DMS 273 treated with DMSO at 0.1 percent for 48 hours (cell line): ENCODE measurements around the gene BBS9.
A peak's percentile ranks its signal among the peaks of the same experiment; 100 is the strongest.
"Not testable (repeated sequence)": the region's sequence is repeated elsewhere in the genome, so short reads cannot be mapped to it uniquely, and the experiment has no call there.

ENCODE experiments used
- DNase-seq: peaks from one replicate; lab custom pipeline; 2025; lab: John Stamatoyannopoulos, UW

Gene BBS9

DNA sequence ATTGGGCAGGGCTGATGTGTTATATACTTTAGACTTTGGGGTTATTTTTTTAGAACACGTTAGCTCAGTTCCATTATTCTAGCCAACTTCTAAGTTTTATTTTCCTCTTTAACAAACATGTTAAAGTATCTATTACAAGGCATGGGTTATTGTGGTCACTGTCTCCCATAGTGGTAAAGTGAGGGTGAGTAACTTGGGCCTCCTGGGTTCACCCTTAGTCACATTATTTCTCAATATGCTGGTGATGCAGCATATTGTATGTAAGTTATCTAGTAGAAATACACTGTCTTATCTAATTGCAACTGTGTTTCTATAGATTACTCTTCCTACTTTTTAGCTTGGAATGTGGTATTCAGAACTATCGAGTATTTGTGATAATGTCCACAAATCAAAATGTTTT is 65.9 kb downstream of the BBS9 start:
- no peak for DNase-seq

GRCh38 chr7:33196221-33196620 is 66.9 kb downstream of the BBS9 start:
- DNase-seq, result peak; percentile 81

- DNase-seq, result no peak
These were observed 70.9 kb downstream of the BBS9 start for GRCh38 chr7:33200282-33200681.

DNA sequence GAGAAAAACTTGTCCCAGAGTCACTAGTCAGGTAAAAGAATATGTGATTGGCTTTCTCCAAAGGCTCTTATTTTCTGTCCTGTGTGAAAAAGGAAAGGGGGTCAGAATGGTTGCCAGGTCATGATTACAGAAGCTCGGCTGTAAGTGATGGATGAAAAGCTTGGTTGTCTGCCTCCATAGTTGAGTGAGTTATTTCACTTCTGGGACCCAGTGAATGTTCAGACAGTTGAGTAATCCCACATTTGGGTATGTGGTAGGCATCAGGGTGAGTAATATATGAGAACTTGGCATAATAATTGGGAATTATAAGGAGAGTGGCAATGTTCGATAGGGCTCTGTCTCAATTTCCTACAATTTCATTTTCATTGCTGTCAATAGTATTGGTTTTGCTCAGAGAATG is 72.5 kb downstream of the BBS9 start:
- no peak for DNase-seq

- no peak for DNase-seq
These were observed 81.6 kb downstream of the BBS9 start for GRCh38 chr7:33210958-33211357.

GRCh38 chr7:33212144-33212543 is 82.8 kb downstream of the BBS9 start:
- DNase-seq, result no peak

- no peak for DNase-seq
These were observed 86.6 kb downstream of the BBS9 start for GRCh38 chr7:33215992-33216391.

- no peak for DNase-seq
These were observed 88.2 kb downstream of the BBS9 start for GRCh38 chr7:33217595-33217994.

GRCh38 chr7:33218841-33219535 is 89.6 kb downstream of the BBS9 start:
- not testable (repeated sequence) for DNase-seq

- no peak for DNase-seq
These were observed 90.9 kb downstream of the BBS9 start for GRCh38 chr7:33220231-33220630.

DNA sequence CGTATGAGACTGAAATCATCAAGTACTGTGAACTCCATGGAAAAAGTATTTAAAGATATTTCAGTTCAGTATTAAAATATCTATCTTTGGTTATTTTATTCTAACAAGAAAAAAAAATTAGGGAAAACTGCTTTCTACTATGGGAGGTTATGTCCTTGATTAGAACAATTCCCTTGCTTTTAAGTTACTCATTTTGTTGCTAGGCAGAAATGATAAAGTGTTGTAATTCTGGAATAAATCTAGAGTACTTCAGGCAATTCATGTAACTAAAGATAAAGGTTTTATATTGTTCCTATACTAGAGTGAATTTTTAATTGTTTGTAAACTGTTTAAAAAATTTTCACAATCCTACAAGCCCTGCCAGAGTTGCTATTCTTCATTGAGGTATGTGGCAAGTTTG is 92.0 kb downstream of the BBS9 start:
- no peak for DNase-seq

DNA sequence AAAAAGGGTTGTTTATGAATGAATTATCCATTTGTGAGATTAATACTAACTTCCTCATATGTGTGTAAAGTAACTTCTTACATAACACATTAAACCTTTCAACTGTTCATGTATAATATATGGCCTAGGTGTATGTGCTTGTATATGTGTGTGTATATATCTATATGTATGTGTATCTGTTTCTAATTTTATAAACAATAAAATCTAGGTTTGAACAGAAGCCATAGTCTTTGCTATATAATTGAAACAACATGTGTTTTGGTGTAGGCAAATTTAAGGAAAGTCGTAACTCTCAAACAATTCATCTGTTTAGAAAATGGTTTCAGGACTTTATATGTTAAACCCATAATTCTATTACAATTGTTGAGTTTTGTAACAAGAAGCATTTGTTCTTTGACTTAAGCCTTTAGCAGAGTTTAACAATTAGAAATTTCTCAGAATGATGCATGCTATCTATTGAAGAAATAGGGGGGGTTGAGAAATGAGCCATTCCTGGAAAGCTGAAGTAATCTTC is 103.3 kb downstream of the BBS9 start:
- DNase-seq, result no peak

- DNase-seq, result no peak
These were observed 104.3 kb downstream of the BBS9 start for GRCh38 chr7:33233659-33234058.

DNA sequence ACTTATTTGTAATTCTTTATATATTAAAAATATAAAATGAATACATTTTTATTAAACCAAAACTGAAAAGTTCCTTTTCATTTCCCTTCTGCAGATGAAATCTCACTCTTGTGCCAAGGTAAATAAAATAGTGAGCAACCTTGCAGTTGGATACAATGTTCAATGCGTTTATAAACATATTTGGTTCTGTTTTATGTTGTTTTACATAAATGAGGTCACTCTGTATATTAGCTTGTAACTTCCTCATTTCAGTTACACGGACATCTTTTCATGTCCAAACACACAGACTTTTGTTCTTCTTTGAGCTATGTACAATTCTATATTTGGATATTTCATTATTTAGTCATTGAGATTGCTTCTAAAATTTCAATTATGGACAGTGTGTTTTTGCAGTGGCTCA is 107.7 kb downstream of the BBS9 start:
- no peak for DNase-seq

- peak; percentile 10 for DNase-seq
These were observed 114.0 kb downstream of the BBS9 start for GRCh38 chr7:33243319-33243881.

- no peak for DNase-seq
These were observed 119.3 kb downstream of the BBS9 start for GRCh38 chr7:33248671-33249070.

DNA sequence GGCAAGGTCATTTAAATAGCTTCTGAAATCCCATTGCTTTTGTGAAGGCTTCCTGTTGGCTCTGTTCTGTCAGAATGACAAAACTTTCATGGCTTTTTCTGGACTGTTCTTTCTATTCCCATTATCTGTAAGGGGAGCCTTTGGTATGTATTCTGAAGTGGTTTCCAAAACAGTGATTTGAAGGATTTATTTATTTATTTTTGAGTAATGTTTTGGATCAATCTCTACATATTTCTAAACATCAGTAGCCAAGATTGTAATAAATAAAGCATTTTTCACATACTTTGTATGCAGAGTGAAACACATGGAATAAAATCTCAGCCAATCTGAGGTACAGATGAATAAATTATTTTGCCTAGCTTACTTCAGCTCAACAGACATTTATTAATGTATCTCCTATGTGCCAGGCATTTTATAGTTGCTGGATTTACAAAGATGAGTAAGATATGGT is 121.1 kb downstream of the BBS9 start:
- no peak for DNase-seq

DNA sequence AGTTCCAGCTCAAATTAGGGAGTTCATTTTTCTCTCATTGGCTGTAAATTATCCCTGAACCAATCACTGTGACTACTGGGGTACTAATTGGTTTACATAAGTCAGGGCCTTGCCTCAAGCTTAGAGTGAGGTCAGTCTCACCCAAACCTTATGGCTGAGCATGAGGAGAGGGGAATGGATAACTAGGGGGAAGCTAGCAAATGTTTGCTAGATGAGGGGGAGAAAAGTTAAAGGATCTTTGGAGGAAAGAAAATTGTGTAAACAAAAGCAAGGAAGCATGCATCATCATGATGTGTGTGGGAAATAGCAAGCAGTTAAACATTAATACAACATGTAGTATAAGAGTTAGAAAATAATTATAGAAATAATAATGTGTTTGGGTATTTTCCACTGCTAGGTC is 121.9 kb downstream of the BBS9 start:
- DNase-seq, result no peak

- DNase-seq, result no peak
These were observed 129.2 kb downstream of the BBS9 start for GRCh38 chr7:33258491-33258951.

- DNase-seq, result no peak
These were observed 132.2 kb downstream of the BBS9 start for GRCh38 chr7:33261585-33261984.

DNA sequence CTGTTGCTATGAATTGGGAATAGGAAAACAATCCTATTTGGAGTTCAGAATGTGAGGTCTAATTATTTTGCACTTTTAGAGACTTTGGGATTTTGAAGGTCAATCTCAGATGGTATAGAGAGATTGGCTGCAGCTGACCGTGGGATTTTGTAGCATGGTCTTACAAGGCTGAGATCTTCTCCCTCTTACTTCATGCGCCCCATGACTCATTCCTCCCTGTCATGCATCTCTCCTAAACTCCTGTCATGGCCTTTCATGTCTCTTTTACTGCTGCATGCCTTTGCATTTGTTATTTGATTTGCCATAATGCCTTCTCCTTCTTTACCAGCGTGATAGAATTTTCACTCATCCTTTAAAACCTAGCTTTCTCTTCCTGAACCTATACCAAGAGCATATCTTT is 133.1 kb downstream of the BBS9 start:
- no peak for DNase-seq

DNA sequence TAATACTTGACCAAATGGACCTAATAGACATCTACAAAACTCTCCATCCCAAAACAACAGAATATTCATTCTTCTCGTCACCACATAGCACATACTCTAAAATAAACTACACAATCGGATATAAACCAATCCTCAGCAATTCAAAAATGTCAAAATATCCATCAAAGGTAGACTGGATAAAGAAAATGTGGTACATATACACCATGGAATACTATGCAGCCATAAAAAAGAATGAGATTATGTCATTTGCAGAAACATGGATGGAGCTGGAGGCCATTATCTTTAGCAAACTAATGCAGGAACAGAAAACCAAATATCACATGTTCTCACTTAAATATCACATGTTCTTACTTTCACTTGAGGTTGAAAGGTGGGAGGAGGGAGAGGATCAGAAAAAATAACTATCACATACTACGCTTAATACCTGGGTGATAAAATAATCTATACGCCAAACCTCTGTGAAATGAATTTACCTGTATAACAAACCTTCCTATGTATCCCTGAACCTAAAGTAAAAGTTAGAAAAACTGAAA is 142.5 kb downstream of the BBS9 start:
- not testable (repeated sequence) for DNase-seq

DNA sequence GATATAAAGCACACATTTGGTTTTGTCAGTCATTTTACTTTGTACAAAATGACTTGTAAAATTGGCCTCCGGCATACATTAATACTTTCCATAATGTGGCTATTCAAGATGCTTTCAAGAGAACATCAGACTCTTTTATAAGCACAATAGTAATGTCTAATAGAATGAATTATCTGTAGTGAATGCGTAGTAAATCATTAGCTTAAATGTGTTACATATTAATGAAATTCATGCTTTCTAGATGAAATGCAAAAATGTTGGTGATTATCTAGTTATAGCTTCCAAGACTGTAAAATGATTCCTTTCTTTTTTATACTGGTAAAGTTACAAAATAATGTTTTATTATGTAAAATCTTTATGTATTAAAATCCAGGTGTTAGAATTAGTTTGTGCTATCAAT is 144.0 kb downstream of the BBS9 start:
- no peak for DNase-seq
